Measurements from ENCODE around the gene CLDN1.

Gene CLDN1

GRCh38 chr3:190303884-190304283 is 18.4 kb downstream of the CLDN1 start:
- no peak for ATAC-seq
- TF ChIP-seq ESRRG (CRISPR knock-in tag; IDR thresholded peaks at IDR 0.05) (no peak), CSDC2 (CRISPR knock-in tag; IDR thresholded peaks at IDR 0.05) (no peak), GLIS3 (CRISPR knock-in tag; IDR thresholded peaks at IDR 0.05) (no peak)

GRCh38 chr3:190302212-190302867 is 19.9 kb downstream of the CLDN1 start:
- TF ChIP-seq CSDC2 (CRISPR knock-in tag; IDR thresholded peaks at IDR 0.05) (no peak), RARB (CRISPR knock-in tag; IDR thresholded peaks at IDR 0.05) (no peak), ZNF70 (CRISPR knock-in tag; IDR thresholded peaks at IDR 0.05) (no peak), TCF4 (CRISPR knock-in tag; IDR thresholded peaks at IDR 0.05; ENCODE audit: borderline replicate concordance) (no peak), TOX (CRISPR knock-in tag; IDR thresholded peaks at IDR 0.05; ENCODE audit: borderline replicate concordance) (no peak), POU6F1 (CRISPR knock-in tag; IDR thresholded peaks at IDR 0.05; ENCODE audit: borderline replicate concordance, low read depth) (no peak), GLIS3 (CRISPR knock-in tag; IDR thresholded peaks at IDR 0.05) (no peak), ZNF565 (CRISPR knock-in tag; conservative IDR thresholded peaks at IDR 0.05; ENCODE audit: low read depth) (no peak), TSHZ2 (CRISPR knock-in tag; IDR thresholded peaks at IDR 0.05) (no peak), ZFP3 (CRISPR knock-in tag; IDR thresholded peaks at IDR 0.05) (no peak), ARNTL (CRISPR knock-in tag; IDR thresholded peaks at IDR 0.05; ENCODE audit: borderline replicate concordance, low read depth) (no peak), ZFP30 (CRISPR knock-in tag; IDR thresholded peaks at IDR 0.05) (no peak), CSRNP3 (CRISPR knock-in tag; IDR thresholded peaks at IDR 0.05) (no peak), CREB5 (CRISPR knock-in tag; IDR thresholded peaks at IDR 0.05; ENCODE audit: low read depth) (no peak), PATZ1 (CRISPR knock-in tag; IDR thresholded peaks at IDR 0.05; ENCODE audit: borderline replicate concordance) (no peak), BACH2 (CRISPR knock-in tag; IDR thresholded peaks at IDR 0.05; ENCODE audit: borderline replicate concordance) (no peak), SNAI2 (CRISPR knock-in tag; IDR thresholded peaks at IDR 0.05) (no peak)
- ATAC-seq = no peak

GRCh38 chr3:190301591-190301990 is 20.7 kb downstream of the CLDN1 start:
- ATAC-seq = no peak
- TF ChIP-seq ZC3H10 (CRISPR knock-in tag; IDR thresholded peaks at IDR 0.05) (no peak), CSRNP3 (CRISPR knock-in tag; IDR thresholded peaks at IDR 0.05) (no peak), ESRRG (CRISPR knock-in tag; IDR thresholded peaks at IDR 0.05) (no peak), OSR1 (CRISPR knock-in tag; IDR thresholded peaks at IDR 0.05) (no peak), POU6F1 (CRISPR knock-in tag; IDR thresholded peaks at IDR 0.05; ENCODE audit: borderline replicate concordance, low read depth) (no peak), ZFP30 (CRISPR knock-in tag; IDR thresholded peaks at IDR 0.05) (no peak)
